Right atrium auricular region (tissue), 2 donors: ENCODE results near the gene PTEN. TPM values are rescaled to one million over a fixed set of nuclear protein-coding genes. Genes with fewer than 3 reads are reported as not detected.
A peak's percentile ranks its signal among the peaks of the same experiment; 100 is the strongest.

Experiments
- DNase-seq: peaks from one replicate; pipeline ENCODE4 v3.0.0-alpha.2; 2019; ENCODE audit warnings: low spot score
- H3K27ac ChIP-seq, 2 donors: fragments of 200-600 bp; sonication (generic); 1 replicate in 1 of 2; 2 replicates in 1 of 2; pipeline ENCODE4 v1.5.1; 2016 to 2019
- H3K27me3 ChIP-seq, 2 donors: fragments of 200-600 bp; sonication (generic); one replicate each; pipeline versions ENCODE4 v1.5.1 to v1.6.0; 2017 to 2019
- H3K36me3 ChIP-seq: fragments of 200-600 bp; sonication (generic); one replicate; pipeline ENCODE4 v1.5.1; 2016
- H3K4me1 ChIP-seq, 2 donors: fragments of 200-600 bp; sonication (generic); one replicate each; pipeline versions ENCODE4 v1.5.1 to v1.6.0; 2017 to 2019
- H3K4me3 ChIP-seq, 2 donors: fragments of 200-600 bp; sonication (generic); 1 replicate in 1 of 2; 2 replicates in 1 of 2; pipeline ENCODE4 v1.5.1; 2017 to 2019; ENCODE audit warnings: mild to moderate bottlenecking in 1 of 2, moderate library complexity in 1 of 2
- H3K9me3 ChIP-seq, 2 donors: fragments of 200-600 bp; sonication (generic); one replicate each; pipeline ENCODE4 v1.5.1; 2019
- CTCF ChIP-seq, 2 donors: fragments of 200-600 bp; sonication (generic); IDR thresholded peaks; one replicate each; pipeline ENCODE4 v1.5.1; 2019; ENCODE audit warnings: antibody characterized with exemption in 2 of 2
- total RNA-seq, 2 donors: library from RNA; depleted of rRNA; stranded (reverse); fragments of >200 nt; gene quantifications; one replicate each; pipeline ENCODE4 v1.1.0, GENCODE V29; 2016

PTEN gene
- total RNA-seq, result 10 to 100 TPM; 46.5 to 55.9 TPM

DNA sequence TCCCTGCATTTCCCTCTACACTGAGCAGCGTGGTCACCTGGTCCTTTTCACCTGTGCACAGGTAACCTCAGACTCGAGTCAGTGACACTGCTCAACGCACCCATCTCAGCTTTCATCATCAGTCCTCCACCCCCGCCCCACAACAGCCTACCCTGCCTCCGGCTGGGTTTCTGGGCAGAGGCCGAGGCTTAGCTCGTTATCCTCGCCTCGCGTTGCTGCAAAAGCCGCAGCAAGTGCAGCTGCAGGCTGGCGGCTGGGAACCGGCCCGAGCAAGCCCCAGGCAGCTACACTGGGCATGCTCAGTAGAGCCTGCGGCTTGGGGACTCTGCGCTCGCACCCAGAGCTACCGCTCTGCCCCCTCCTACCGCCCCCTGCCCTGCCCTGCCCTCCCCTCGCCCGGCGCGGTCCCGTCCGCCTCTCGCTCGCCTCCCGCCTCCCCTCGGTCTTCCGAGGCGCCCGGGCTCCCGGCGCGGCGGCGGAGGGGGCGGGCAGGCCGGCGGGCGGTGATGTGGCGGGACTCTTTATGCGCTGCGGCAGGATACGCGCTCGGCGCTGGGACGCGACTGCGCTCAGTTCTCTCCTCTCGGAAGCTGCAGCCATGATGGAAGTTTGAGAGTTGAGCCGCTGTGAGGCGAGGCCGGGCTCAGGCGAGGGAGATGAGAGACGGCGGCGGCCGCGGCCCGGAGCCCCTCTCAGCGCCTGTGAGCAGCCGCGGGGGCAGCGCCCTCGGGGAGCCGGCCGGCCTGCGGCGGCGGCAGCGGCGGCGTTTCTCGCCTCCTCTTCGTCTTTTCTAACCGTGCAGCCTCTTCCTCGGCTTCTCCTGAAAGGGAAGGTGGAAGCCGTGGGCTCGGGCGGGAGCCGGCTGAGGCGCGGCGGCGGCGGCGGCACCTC, at the start of gene PTEN, which contains the start of gene KLLN:
TSS of gene PTEN (plus strand) at position 573 of the 891 bp plus-strand sequence. CDS start 845 bp downstream, outside the sequence.
TSS of gene KLLN (minus strand) at position 481 of the 891 bp plus-strand sequence. CDS start 1,046 bp downstream, outside the sequence.
- Histone ChIP-seq H3K9me3 (no peaks in the 10 kb centered on the region), H3K4me1 (peaks cover 0 to 23% of the 10 kb centered on the region in 2 donors), H3K4me3 (peak within 1 kb of the TSS; percentile 73 to 87), H3K36me3 (no peaks in the 10 kb centered on the region), H3K27me3 (no peaks in the 10 kb centered on the region), H3K27ac (peak within 1 kb of the TSS; percentile 97)
- no peak for TF ChIP-seq CTCF (IDR thresholded peaks at IDR 0.05)
- peak; percentile 89 for DNase-seq

DNA sequence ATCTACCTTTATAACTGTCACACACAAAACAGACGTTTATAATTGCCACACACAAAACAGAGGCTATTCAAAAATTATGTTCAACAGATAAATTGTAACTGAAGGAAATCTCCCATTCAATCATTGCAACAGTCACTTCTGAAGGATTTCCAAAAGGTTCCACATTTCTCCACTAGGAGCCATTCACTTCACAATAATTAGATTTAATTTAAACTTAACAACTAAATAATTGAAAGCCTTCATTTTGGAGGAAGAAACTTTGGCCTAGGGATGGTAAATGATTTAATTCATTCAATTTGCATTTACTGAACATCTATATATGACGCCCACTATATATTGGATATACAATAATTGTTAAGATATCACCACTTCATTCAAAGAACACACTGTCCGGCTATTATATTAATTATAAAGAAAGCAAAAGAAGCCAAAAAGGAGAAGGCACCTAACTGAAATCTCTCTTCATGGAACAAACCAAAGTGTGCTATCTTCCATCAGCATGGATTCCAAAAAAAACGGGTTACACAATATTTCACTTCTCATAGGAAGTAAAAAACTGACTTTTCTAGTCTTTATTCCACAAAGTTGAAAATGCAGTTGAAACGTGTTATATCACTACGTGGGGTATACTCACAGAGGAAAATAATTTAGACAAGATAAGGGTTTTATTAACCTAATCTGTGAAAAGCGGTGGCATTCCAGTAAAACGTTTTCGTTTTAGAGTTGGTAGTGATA, 47.1 kb upstream of the PTEN start:
- no peaks in the 10 kb centered on the region for H3K27me3 ChIP-seq
- no peak for DNase-seq
- H3K9me3 ChIP-seq, result no peaks in the 10 kb centered on the region
- H3K36me3 ChIP-seq, result peaks cover 11% of the 10 kb centered on the region
- H3K27ac ChIP-seq, result peak overlapping the region; percentile 88 to 91
- peaks cover 0 to 20% of the 10 kb centered on the region in 2 donors for H3K4me1 ChIP-seq
- peak overlapping the region; percentile 69 to 77 for H3K4me3 ChIP-seq
- TF ChIP-seq CTCF (IDR thresholded peaks at IDR 0.05), result no peak

DNA sequence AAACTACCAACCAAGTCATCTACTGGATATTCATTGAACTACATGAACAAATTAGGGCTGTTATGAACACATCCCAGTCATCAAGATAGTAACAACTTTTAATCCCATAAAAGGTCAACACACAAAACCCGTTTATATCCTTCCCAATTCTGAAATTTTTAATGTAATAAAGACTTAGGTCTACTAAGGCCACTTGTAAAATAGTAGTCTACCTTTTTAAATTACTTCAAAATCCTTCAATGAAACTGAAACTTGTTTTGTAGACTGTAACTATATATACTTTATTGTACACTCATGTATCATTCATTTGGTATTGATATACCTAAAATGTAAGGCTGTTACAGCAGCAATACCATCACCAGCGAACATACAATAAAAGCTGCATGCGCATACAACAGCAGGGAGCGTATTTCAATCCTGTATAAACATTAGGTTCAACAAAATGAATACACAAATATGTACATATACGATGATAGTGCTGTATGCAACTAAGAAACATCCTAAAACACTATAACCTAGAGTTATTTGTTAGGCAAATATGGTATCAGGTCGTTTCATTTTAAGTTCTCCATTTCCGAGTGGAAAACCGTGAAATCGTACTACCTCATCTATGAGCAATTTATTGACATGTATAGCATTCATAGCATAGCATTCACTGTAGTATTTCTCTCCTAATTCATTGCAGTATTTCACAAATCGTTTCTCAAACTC, 46.4 kb upstream of the PTEN start:
- H3K27ac ChIP-seq, result peak overlapping the region; percentile 88 to 91
- H3K36me3 ChIP-seq, result peaks cover 10% of the 10 kb centered on the region
- no peaks in the 10 kb centered on the region for H3K9me3 ChIP-seq

GRCh38 chr10:87817609-87818504, 45.6 kb upstream of the PTEN start, which contains the start of gene ATAD1:
TSS of gene ATAD1 (minus strand) at chr10:87818226. CDS start at chr10:87814599, 3,627 bp downstream.
- H3K9me3 ChIP-seq, result no peaks in the 10 kb centered on the region
- peaks cover 0 to 20% of the 10 kb centered on the region in 2 donors for H3K4me1 ChIP-seq
- peak within 1 kb of the TSS; percentile 88 to 91 for H3K27ac ChIP-seq
- DNase-seq, result peak; percentile 83
- H3K36me3 ChIP-seq, result peaks cover 3% of the 10 kb centered on the region
- peak in 1 of 2 donors; percentile 51 for TF ChIP-seq CTCF (IDR thresholded peaks at IDR 0.05)
- no peaks in the 10 kb centered on the region for H3K27me3 ChIP-seq
- peak within 1 kb of the TSS; percentile 69 to 77 for H3K4me3 ChIP-seq

More for the DNA sequence above, 46.4 kb upstream of the PTEN start:
- TF ChIP-seq CTCF (IDR thresholded peaks at IDR 0.05), result no peak
- Histone ChIP-seq H3K4me3 (peak overlapping the region; percentile 69 to 77), H3K27me3 (no peaks in the 10 kb centered on the region), H3K4me1 (peaks cover 0 to 20% of the 10 kb centered on the region in 2 donors)
- no peak for DNase-seq
